ENCODE measurements around the gene NEURL1.
"Not testable (repeated sequence)": the region's sequence is repeated elsewhere in the genome, so short reads cannot be mapped to it uniquely, and the experiment has no call there.

The NEURL1 gene

DNA sequence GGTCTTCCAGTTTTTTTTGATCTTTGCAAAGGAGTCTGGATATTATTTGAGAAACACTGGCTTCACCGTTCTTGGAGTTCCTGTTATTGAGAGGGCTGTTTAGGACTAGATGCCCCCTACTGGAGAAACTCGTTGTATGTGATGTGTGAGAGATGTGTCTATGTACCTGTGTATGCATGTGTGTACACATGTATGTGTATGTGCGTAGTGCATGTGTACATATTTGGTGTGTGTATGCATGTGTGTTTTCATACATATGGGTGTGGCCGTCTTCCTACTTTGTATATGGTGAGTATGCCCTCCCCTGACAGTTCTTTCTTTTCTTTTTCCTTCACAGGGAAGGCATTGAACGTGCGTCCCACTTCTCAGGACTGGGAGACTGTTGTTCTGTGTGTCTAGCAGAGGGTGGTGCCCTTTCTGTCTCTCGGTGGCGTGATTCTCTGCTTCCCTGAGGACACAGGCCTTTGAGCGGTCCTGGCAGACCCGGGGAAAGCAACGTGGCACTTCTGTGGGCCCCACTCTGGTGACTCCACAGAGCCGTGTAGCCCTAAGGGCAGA, 11.5 kb upstream of the NEURL1 start:
- no peak overlapping the region for H3K9ac ChIP-seq (ENCODE audit: low read depth, low read length)
- no peaks in the 10 kb centered on the region for H3K27me3 ChIP-seq (ENCODE audit: control insufficient read depth, insufficient read depth, low read length)
- no peaks in the 10 kb centered on the region for H3K9me3 ChIP-seq (ENCODE audit: control insufficient read depth, insufficient read depth, low read length)
- H3K36me3 ChIP-seq (ENCODE audit: control insufficient read depth, insufficient read depth, low read length) = no peaks in the 10 kb centered on the region
- H3K4me3 ChIP-seq (ENCODE audit: low read depth, low read length) = no peak overlapping the region
- H3K4me1 ChIP-seq (ENCODE audit: control insufficient read depth, insufficient read depth, low read length) = peaks cover 2% of the 10 kb centered on the region

DNA sequence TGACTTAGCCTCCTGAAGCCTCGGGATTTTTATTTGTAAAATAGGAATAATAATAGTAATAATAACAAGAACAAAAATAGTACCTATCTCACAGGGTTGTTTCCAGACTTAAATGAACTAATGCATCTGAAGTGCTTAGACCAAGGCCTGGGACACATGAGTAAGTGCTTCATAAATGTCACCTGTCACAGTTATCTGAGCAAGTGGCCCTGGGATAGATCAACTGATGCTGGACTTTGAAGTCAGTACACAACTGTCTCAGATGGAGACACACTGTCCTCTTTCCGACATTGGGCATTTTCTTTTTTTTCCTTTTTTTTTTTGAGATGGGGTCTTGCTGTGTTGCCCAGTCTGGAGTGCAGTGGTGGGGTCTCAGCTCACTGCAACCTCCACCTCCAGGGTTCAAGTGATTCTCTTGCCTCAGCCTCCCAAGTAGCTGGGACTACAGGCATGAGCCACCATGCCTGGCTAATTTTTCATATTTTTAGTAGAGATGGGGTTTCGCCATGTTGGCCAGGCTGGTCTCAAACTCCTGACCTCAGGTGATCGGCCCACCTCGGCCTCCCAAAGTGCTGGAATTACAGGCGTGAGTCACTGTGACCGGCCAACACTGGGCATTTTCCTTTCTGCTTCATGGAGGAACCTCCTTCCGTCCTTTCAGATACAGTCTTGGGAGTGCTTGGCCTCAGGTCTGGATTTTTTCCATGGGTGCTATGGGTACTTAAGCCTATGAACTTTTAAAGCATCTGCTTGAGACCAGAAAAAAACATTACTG, 6.7 kb upstream of the NEURL1 start:
- H3K9me3 ChIP-seq (ENCODE audit: control insufficient read depth, insufficient read depth, low read length); H3K9ac ChIP-seq (ENCODE audit: low read depth, low read length); H3K27me3 ChIP-seq (ENCODE audit: control insufficient read depth, insufficient read depth, low read length); H3K4me1 ChIP-seq (ENCODE audit: control insufficient read depth, insufficient read depth, low read length); H3K36me3 ChIP-seq (ENCODE audit: control insufficient read depth, insufficient read depth, low read length); H3K4me3 ChIP-seq (ENCODE audit: low read depth, low read length): not testable (repeated sequence)

GRCh38 chr10:103487410-103487708, 6.1 kb upstream of the NEURL1 start:
- H3K9ac ChIP-seq (ENCODE audit: low read depth, low read length) = no peak overlapping the region
- H3K9me3 ChIP-seq (ENCODE audit: control insufficient read depth, insufficient read depth, low read length) = no peaks in the 10 kb centered on the region
- H3K27me3 ChIP-seq (ENCODE audit: control insufficient read depth, insufficient read depth, low read length) = peaks cover 10% of the 10 kb centered on the region
- no peaks in the 10 kb centered on the region for H3K36me3 ChIP-seq (ENCODE audit: control insufficient read depth, insufficient read depth, low read length)
- H3K4me3 ChIP-seq (ENCODE audit: low read depth, low read length) = no peak overlapping the region
- no peaks in the 10 kb centered on the region for H3K4me1 ChIP-seq (ENCODE audit: control insufficient read depth, insufficient read depth, low read length)

DNA sequence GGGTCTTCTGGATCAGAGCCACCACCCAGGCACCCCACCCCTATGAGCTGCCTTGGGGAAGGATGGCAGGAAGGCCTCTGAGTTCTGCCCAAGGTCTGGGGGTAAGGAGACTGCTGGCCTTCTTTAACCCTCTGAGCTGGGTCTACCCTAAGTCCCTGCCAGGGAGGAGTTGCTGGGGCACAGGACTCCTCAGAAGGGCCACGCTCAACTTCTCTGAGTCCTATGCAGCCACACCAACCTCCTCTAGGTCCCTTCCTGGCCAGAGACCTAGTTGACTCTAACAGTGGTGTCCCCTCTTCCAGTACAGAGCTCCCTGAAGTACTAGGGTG, 2.6 kb upstream of the NEURL1 start:
- Histone ChIP-seq H3K27me3 (ENCODE audit: control insufficient read depth, insufficient read depth, low read length) (peaks cover 37% of the 10 kb centered on the region), H3K9me3 (ENCODE audit: control insufficient read depth, insufficient read depth, low read length) (no peaks in the 10 kb centered on the region), H3K36me3 (ENCODE audit: control insufficient read depth, insufficient read depth, low read length) (no peaks in the 10 kb centered on the region), H3K4me3 (ENCODE audit: low read depth, low read length) (no peak overlapping the region), H3K9ac (ENCODE audit: low read depth, low read length) (no peak overlapping the region), H3K4me1 (ENCODE audit: control insufficient read depth, insufficient read depth, low read length) (peaks cover 2% of the 10 kb centered on the region)

GRCh38 chr10:103491729-103492364, 1.7 kb upstream of the NEURL1 start:
- Histone ChIP-seq H3K4me3 (ENCODE audit: low read depth, low read length) (no peak overlapping the region), H3K27me3 (ENCODE audit: control insufficient read depth, insufficient read depth, low read length) (peaks cover 42% of the 10 kb centered on the region), H3K36me3 (ENCODE audit: control insufficient read depth, insufficient read depth, low read length) (no peaks in the 10 kb centered on the region), H3K9me3 (ENCODE audit: control insufficient read depth, insufficient read depth, low read length) (no peaks in the 10 kb centered on the region), H3K9ac (ENCODE audit: low read depth, low read length) (no peak overlapping the region), H3K4me1 (ENCODE audit: control insufficient read depth, insufficient read depth, low read length) (peaks cover 2% of the 10 kb centered on the region)

DNA sequence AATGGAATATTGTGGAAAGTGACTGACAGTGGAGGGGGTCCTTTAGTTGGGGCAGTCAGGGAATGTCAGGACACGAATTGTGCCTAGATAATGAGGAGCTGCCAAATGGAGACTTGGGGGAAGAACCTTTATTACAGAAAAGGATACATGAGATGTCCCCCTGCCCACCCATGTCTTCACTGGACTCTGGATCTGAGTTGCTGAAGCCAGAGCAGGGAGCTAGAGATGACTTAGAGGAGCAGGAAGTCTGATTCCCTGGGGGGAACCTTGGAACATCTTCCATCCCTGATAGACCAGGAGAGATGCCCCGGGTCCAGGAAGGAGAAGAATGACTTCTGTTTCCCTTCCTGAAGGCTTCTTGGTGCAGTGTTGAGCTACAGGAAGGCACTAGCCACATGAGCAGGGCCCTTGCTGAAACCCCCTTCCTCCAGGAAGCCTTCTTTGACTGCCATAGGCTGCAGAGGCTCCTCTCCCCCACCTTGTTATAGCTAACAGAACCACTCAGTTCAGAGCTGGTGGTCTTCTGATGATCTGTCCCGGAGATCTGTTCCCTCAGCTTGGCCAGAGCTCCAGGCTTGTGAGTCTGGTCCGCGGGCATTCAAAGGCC, 747 bp upstream of the NEURL1 start:
- Histone ChIP-seq H3K9me3 (ENCODE audit: control insufficient read depth, insufficient read depth, low read length) (no peaks in the 10 kb centered on the region), H3K27me3 (ENCODE audit: control insufficient read depth, insufficient read depth, low read length) (peaks cover 46% of the 10 kb centered on the region), H3K4me3 (ENCODE audit: low read depth, low read length) (peak overlapping the region; percentile 46), H3K36me3 (ENCODE audit: control insufficient read depth, insufficient read depth, low read length) (no peaks in the 10 kb centered on the region), H3K9ac (ENCODE audit: low read depth, low read length) (no peak overlapping the region), H3K4me1 (ENCODE audit: control insufficient read depth, insufficient read depth, low read length) (peaks cover 2% of the 10 kb centered on the region)

DNA sequence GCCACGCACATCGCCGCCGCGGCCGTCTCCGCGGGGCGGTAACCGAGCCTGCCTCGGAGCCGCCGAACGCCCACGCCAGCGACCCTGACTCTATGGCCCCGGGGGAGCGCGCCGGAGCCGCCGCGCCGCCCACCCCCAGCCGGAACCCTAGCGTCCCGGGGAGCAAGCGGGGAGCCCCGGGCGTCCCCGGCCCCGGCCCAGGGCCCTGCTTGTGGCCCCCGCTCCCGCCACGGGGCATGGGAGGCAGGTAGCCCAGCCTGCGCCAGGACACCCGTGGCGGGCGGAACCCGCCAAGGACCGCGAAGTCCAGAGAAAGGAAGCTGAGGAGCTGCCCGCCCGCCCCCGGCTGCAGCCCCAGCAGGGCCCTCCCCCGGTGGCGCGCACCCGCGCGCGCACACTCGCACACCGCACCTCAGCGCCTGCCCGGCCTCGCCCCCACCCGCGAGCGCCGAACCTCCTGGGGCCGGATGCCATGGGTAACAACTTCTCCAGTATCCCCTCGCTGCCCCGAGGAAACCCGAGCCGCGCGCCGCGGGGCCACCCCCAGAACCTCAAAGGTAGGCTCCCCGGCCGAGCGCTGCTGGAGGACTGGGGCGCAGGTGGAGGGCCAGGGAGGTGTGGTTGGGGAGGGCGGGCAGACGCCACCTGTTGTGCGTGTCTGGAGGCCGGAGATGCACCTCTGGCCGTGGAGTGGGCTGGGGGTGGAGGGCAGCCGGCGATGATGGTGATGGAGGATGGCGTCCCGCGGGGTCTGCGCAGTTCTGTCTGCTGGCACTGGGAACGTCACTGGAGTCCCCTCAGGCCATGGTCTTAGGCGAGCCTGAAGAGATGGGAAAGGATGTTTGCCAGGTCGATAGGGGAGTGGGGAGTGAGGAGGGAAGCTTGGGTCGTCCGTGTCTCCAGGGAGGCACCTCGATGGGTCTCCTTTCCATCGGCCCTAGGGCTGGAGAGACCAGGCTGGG, 692 bp downstream of the NEURL1 start:
- Histone ChIP-seq H3K27me3 (ENCODE audit: control insufficient read depth, insufficient read depth, low read length) (peaks cover 46% of the 10 kb centered on the region), H3K36me3 (ENCODE audit: control insufficient read depth, insufficient read depth, low read length) (no peaks in the 10 kb centered on the region), H3K4me1 (ENCODE audit: control insufficient read depth, insufficient read depth, low read length) (peaks cover 2% of the 10 kb centered on the region), H3K9ac (ENCODE audit: low read depth, low read length) (no peak overlapping the region), H3K9me3 (ENCODE audit: control insufficient read depth, insufficient read depth, low read length) (no peaks in the 10 kb centered on the region), H3K4me3 (ENCODE audit: low read depth, low read length) (peak overlapping the region; percentile 72)

DNA sequence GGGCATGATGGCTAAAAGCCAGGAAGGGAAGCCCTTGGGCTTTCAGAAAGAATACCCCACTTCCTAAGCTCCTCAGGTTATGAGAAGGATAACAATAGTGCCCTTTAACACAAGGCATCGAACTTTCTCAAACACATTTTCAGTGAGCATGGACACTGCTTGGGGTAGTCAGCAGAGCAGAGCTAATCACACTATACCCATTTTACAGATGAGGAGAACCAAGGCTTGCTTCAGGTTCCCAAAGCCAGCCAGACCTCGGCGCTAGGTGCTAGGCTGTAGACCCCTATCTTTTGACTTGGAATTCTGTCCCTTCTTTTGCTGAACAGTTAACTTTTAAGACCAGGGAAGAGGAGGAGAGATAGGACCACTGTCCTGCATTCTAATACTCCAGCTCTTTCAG, 1.8 kb downstream of the NEURL1 start:
- Histone ChIP-seq H3K9me3 (ENCODE audit: control insufficient read depth, insufficient read depth, low read length) (no peaks in the 10 kb centered on the region), H3K4me1 (ENCODE audit: control insufficient read depth, insufficient read depth, low read length) (peaks cover 2% of the 10 kb centered on the region), H3K4me3 (ENCODE audit: low read depth, low read length) (no peak overlapping the region), H3K36me3 (ENCODE audit: control insufficient read depth, insufficient read depth, low read length) (no peaks in the 10 kb centered on the region), H3K27me3 (ENCODE audit: control insufficient read depth, insufficient read depth, low read length) (peaks cover 46% of the 10 kb centered on the region), H3K9ac (ENCODE audit: low read depth, low read length) (no peak overlapping the region)

GRCh38 chr10:103497161-103497915, 3.8 kb downstream of the NEURL1 start:
- peaks cover 36% of the 10 kb centered on the region for H3K27me3 ChIP-seq (ENCODE audit: control insufficient read depth, insufficient read depth, low read length)
- H3K9ac ChIP-seq (ENCODE audit: low read depth, low read length) = no peak overlapping the region
- H3K36me3 ChIP-seq (ENCODE audit: control insufficient read depth, insufficient read depth, low read length) = no peaks in the 10 kb centered on the region
- H3K4me3 ChIP-seq (ENCODE audit: low read depth, low read length) = no peak overlapping the region
- H3K9me3 ChIP-seq (ENCODE audit: control insufficient read depth, insufficient read depth, low read length) = no peaks in the 10 kb centered on the region
- peaks cover 2% of the 10 kb centered on the region for H3K4me1 ChIP-seq (ENCODE audit: control insufficient read depth, insufficient read depth, low read length)

- H3K4me1 ChIP-seq (ENCODE audit: control insufficient read depth, insufficient read depth, low read length) = no peaks in the 10 kb centered on the region
These were observed 5.6 kb downstream of the NEURL1 start for GRCh38 chr10:103498936-103499638.

More at GRCh38 chr10:103498936-103499638, 5.6 kb downstream of the NEURL1 start:
- Histone ChIP-seq H3K36me3 (ENCODE audit: control insufficient read depth, insufficient read depth, low read length) (no peaks in the 10 kb centered on the region), H3K9me3 (ENCODE audit: control insufficient read depth, insufficient read depth, low read length) (no peaks in the 10 kb centered on the region), H3K4me3 (ENCODE audit: low read depth, low read length) (no peak overlapping the region), H3K9ac (ENCODE audit: low read depth, low read length) (no peak overlapping the region), H3K27me3 (ENCODE audit: control insufficient read depth, insufficient read depth, low read length) (peaks cover 25% of the 10 kb centered on the region)
